ENCODE results near the gene NUP58.

Gene NUP58, protein sequence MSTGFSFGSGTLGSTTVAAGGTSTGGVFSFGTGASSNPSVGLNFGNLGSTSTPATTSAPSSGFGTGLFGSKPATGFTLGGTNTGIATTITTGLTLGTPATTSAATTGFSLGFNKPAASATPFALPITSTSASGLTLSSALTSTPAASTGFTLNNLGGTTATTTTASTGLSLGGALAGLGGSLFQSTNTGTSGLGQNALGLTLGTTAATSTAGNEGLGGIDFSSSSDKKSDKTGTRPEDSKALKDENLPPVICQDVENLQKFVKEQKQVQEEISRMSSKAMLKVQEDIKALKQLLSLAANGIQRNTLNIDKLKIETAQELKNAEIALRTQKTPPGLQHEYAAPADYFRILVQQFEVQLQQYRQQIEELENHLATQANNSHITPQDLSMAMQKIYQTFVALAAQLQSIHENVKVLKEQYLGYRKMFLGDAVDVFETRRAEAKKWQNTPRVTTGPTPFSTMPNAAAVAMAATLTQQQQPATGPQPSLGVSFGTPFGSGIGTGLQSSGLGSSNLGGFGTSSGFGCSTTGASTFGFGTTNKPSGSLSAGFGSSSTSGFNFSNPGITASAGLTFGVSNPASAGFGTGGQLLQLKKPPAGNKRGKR

DNA sequence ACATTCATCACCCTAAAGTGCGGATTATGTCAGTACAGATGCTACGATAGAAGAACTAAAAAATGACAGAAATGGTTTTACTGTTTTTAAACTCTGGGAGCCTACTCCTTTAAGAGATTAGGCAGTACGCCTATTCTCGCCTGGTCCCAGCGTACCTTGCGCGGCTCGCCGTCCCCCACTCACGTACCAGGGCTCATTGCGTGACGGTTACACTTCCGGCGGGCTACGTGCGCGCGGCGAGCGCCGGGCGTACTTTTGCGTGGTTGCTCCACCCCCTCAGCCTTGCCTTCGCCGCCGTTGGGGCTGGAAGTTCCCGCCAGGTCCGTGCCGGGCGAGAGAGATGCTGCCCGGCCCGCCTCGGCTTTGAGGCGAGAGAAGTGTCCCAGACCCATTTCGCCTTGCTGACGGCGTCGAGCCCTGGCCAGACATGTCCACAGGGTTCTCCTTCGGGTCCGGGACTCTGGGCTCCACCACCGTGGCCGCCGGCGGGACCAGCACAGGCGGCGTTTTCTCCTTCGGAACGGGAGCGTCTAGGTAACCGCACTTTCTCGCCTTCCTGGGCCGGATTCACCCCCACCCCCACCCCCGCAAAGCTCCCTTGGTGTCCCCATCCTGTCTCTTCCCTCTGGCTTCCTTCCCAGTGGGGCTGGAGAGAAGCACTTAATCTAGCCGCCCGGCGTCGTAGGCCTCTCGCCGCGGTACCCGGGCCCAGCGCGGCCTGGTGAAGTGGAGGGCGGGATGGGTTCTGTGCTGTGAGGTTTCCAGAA is at the start of gene NUP58:
NUP58 (plus strand) TSS at position 279 of the 767 bp plus-strand sequence; CDS start at position 428, 149 bp downstream.
- DNase-seq = peak; percentile 91

DNA sequence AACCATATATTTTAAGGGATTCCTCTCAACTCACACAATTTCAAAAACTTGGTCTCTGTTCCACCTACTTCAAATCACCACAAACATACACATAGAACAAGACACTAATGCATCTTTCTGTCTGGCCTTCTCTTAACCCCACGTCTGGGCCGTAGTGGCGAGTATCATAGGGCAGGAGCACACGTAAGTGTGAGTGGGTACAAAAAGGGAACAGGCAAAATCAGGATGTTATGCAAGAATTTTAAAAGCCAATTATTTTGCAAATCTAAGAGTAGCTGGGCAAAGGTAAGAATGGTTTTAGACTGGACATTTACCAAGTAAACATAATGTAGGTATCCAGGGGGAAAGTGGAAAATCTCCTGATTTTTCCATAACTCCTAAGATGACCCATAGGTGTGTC is 49.2 kb upstream of the NUP58 start:
- no peak for DNase-seq

DNA sequence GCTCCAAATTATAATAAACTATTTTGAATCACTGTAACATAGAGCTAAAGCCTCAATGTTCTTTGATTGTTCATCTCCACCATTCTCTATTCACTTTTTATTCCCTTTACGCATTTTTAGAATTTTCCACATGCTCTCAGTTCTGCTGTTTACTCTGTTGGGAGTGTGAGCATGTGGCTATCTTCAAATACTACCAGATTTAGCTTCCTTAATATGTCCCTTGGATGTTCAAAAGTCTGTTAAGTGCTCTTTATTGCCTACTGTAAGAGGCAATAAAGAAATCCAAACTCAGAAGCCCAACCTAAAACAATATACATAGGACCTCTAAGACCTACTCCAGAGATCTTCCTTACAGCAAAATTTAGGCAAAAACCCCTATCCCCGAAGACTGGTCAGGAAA is 48.7 kb upstream of the NUP58 start:
- no peak for DNase-seq

DNA sequence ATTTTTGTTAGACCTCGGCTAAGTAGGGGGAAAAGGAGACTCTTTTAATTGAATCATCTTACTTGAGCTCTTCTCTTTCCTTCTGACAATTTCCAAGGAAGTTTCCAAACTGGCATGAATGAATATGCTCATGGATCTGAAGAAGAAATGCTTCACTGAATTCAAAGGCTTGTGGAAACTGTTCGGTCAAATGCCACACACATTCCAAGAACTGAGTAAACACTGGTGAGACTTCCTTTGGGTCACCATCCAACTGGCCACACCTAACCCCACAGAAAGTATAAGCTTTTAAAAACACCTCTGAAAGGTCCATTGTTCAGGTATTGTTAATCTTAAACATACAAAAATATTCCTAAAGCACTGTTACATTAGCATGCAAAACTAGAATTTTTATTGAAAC is 47.7 kb upstream of the NUP58 start:
- no peak for DNase-seq

DNA sequence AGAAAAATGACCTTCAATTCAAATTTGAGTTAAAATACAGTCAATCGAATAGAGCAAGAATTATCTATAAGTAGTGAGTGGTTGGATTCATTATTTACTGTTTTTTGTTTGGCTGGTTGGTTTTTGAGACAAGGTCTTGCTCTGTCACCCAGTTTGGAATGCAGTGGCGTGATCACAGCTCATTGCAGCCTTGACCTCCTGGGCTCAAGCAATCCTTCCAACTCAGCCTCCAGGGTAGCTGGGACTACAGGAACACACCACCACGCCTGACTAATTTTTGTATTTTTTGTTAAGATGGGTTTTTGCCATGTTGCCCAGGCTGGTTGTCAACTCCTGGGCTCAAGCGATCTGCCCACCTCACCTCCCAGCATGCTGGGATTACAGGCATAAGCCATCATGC is 39.2 kb upstream of the NUP58 start:
- no peak for DNase-seq

DNA sequence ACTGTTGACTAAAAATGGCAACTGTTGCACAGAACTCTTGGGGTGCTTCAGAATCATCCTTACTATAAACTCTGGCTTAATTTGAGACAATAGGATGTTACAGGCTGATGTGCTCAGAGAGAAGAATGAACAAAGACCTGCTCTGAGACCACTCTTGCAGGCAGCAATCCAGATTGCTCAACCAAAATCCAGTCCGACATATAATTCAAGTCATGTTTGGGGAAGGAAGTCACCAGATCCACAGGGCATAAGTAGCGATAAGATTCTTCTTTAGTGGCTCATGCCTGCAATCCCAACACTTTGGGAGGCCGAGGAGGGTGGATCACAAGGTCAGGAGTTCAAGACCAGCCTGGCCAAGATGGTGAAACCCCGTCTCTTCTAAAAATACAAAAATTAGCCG is 34.7 kb upstream of the NUP58 start:
- no peak for DNase-seq

DNA sequence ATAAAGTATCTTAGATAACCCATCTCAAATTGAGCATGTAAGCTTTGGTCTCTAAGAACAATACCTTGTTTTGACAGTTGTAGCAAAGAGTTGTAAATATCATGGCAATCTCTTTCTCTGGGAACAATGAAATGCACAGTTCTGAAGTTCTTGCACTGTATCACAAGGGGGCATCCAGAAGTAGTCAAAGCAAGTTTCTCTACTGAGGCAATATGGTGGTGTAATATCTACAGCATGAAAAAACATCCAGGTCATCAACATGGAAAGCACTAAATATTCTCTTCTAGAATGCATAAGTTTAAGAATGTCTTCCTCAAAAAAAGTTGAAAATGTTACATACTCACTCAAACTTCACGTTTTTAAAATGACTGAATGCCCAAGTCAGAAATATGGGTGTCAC is 33.7 kb upstream of the NUP58 start:
- DNase-seq = no peak

DNA sequence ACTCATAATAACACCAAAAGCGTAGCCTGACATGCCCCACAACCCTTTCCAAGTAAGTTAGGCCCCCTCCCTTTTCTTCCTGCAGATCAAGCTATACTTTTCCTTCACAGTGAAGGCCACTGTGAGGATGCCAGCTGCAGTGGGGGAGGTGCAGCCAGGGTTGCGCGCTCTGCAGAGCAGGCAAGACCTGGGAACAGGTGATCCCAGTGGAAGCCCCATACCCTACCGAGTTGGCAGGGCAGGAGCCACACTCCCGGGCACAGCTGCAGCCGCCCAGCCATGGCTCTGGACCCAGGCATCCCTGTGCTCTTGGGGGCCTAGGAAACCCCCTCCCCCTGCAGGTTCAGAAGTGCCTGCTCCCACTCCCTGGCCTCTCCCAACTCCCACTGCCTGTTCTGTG is 32.9 kb upstream of the NUP58 start:
- DNase-seq = no peak

DNA sequence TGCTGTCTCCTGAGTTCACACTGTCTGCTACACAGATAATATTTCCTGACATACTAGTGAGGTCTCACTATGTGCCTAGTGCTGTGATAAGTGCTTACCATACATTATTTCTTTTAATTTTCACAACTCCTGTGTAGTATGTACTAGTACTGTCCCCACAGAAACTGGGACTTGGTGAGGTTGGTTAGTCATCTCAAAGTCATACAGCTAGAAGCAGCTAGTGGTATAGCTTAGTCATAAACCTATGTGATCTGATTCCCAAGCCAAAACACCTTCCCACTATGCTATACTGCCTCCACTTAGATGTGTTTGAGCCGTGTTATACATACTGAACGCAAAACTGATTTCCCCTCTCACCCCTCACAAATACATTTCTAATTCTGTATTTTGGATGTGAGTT is 24.7 kb upstream of the NUP58 start:
- no peak for DNase-seq

DNA sequence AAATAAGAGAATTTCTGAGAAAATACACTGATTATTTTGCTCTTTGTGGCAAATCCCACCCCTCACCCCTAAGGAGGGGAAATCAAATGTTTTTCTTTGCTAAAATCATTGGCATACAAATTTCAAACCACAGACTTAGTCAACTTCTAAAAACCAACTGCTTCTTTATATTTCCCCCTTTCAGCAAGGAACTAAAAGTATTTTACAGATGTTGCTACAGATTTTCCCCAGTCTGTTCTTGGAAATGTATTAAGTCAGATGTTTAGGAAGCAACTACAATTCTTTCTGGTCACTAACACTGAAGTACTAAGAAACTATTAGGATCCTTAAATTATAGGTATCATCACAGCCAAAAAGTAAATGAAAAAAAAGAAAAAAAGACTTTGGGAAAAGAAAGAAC is 21.0 kb upstream of the NUP58 start:
- no peak for DNase-seq

DNA sequence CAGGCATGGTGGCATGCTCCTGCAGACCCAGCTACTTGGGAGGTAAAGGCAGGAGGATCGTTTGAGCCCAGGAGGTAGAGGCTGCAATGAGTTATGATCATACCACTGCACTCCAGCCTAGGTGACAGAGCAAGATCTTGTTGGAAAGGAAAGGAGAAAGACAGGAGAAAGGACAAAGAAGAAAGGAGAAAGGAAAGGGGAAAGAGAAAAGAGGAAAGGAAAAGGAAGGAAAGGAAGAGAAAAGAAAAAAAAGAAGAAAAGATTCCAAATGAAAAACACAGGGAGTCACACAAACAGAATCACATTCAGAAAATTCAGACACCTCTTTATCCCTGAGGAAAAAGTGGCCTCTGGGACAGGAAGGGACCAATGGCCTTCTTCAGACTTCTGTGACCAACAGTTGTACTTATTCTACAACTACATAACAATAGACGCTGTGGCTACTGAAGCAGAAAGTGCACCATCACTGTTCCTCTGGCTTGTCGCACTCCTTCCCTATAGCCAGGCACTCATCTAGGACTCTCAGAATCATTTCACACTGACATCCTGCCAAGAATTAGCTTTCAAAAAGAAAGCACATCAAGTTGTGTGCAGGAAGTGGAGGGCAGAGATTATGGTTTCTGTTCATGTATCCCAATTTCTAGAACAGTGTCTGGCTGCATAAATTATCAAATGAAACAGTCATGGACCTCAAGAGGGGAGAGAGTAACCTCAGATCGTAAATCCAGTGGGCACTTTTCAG is 20.1 kb upstream of the NUP58 start:
- no peak for DNase-seq

DNA sequence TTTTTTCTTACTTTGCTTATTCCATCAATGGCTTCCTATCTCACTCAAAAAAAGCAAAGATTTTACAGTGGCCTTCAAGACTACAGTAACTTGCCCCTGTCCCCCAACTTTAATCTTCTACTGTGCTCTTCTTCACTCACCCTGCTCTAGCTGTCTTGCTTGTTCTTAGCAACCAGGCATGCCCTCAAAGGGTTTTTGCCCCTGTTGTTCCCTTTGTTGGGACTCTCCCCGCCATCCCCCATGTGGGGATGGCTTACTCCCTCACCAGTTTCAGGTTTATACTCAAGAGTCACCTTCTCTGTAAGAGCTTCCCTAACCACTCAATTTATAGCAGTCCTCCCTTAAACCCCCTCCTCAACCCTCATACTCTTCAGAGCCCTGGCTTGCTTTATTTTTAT is 19.5 kb upstream of the NUP58 start:
- DNase-seq = no peak

DNA sequence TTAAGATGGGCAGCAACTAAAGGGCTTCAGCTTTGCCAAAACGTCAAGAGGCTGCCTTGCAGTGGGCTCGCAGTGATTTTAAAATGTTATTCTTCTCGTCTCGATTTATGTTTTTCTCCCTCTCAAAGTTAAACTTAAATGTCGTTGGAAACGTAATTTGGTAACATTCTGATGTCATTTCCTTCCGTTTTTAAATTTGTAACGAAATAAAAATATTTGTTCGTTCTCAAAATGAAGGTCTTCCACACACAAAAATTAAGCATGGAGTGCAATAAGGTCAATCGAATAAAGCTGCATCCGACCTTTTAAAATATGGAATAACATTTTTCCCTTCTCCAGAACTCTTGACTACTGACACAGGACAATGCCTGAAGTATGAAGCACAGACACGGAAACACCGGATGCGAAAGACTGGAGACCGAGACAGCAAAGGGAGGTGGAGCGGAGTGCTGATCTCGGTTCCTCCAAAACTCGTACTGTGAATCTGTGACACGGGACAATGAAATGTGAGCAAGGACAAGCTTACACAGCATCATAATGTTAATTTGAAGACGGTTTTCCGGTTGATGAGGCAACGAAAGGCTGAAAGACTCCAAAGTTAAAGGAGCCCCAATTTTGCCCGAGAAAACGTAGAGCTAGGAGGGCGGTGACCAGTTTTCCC is 15.0 kb upstream of the NUP58 start:
- peak in 1 of 2 experiments; percentile 31 for DNase-seq

DNA sequence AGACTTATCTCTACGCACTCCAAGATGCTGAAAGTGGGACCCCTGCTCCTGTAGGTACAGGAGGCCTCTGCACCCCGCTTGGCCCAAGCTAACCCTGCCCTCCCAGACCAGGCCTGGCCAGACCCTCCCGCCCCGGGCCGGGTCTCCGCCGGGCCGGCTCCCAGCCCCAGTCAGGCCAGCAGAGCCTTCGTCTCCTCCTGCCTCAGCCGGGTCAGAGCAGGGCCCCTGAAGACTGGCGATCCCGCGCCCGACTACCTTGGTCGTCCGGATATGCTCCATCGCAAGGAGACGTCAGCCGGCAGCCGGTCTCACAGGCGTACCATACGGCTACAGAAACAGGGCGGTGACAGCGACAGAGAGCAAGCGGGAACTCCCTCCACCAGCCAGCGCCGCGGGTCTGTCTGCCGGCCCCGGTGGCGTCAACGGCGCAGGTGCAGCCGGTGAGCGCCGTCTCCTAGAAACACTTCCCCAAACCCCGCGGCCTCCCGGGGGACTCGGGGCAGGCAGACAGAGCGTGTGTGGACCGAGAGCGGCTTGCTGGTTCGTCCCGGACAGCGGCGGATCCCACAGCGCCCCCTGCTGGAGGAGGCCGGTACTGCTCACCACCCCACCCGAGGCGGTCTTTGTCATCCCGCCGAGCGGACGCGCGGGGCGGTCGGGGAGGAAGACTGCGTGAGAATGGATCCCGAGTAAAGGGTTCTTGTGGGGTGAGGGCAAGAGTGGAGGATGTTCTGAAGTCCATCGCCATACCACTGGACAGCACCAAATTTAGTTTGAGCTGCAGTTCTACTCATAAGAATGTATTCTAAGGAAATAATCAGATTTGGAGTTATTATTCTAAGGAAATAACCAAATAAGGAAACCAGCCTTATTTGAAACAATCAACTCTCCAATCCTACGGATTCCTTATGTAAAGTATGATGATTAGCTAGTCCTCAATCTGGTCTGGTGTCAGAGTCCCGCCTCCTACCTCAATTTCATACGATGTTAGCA is 14.2 kb upstream of the NUP58 start, which contains the start of gene MTMR6:
MTMR6 (minus strand) TSS at position 520 of the 993 bp plus-strand sequence; CDS start at position 279, 241 bp downstream.
- DNase-seq = peak; percentile 81 to 89

DNA sequence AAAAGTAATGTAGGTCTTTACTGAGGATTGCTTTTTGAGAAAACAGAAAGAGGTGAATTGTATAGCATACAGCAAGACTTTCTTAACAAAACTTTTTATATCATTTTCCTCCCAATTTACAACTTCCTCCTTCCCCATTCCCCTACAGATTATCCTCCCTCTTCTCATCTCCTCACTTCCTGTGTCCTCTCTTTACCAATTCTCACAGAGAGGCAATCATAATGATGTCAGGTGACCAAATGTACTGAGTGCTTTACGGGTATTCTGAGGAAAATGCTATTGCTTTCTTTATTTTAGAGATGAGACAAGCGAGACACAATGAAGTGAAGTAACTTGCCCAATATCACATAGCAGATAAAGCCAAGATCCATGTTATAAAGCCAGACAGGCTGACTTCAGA is 12.5 kb upstream of the NUP58 start:
- DNase-seq = no peak

DNA sequence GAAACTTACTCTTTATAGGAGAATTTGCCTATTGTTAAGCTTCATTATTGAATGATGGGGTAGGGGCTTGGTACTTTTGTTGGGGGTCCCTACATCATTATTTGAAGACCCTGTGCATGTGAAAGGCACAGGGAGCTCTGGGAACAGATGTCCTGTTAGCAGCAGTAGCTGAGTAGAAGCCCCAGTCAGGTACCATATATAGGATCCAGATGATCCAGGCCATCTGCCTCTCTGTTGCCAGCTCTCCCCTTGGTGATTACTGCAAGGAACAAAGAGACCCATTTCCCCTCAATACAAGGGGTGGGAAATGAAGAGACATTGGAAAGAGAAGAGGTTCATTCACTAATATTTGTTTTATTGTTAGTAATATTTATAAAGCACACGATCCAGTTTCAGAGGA is 9.7 kb upstream of the NUP58 start:
- no peak for DNase-seq

DNA sequence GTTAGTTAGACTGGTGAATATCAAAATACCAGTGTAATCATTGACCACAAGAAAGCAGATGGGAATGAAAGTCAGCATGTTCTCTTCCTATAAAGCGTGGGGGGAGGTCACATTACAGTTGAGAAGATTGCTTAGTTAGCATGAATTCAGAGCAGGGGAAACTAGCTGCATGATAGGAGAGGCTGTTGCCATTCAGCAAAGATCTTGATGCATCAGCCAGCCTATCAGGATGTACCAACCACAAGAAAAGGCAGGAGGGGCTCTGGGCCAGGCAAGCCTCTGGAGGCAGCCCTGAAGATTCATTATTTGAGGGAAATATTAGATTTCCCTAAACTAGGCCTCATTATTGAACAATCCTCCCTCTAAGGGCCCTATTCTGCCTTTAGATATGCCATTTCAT is 9.1 kb upstream of the NUP58 start:
- DNase-seq = no peak

DNA sequence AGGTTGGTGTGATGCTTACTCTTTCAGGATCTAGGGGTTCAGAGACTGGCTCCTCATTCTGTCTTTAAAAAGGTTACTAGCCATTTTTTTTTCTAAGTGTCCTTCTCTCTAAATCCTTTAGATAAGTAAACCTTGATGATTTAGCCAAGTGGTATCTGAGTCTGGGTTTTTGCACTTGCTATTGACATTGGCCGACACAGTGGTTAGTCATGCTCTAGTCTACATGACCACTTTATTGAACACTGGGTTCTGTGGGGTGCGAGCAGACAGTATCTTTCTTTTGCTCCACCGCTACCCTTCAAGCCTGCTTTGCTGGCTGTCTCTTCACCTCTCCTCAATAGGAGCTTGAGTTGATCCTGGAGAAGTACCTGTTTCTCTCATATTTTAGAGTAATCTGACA is 6.2 kb upstream of the NUP58 start:
- no peak for DNase-seq

DNA sequence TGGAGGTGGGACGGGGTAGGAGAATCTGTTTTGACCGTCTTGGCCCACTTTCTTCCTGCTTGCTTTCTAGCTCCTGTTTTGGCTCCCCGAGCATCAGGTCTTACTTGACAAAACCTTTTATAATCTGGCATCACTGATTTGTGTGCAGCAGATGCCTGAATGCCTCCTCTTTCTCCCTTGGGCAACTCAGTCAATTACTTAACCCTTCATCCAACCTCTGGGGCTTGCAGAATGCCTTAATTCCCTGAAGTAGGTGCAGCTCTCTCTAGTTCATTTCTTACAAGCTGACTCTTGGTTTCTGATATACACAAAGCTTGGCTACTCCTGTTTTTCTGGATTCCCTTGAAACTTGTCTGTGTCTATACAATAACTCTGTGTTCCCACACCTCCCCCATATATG is 5.7 kb upstream of the NUP58 start:
- DNase-seq = no peak

DNA sequence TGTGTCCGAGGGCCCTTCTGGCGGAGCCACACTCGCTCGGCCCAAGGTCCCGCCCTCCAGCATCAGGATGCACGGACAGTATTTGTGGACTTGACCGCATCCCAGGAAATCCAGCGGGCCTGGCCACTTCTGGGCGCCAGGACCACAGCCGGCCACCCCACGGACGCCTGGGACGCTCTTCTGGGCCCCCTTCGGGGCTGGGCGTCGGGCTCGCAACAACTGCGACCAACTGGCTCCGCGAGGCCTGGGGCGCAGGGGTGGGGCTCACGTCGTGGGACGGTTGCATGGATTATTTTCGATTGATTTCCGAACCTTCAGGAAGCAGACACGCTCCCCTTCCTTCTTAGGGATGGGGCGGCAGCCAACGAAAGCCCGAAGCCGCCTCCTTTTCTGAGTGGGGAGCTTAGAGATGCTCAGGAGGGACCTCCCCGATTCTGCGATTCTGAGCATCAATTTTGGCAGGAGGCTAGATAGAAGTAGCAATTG is 521 bp upstream of the NUP58 start:
- no peak for DNase-seq

DNA sequence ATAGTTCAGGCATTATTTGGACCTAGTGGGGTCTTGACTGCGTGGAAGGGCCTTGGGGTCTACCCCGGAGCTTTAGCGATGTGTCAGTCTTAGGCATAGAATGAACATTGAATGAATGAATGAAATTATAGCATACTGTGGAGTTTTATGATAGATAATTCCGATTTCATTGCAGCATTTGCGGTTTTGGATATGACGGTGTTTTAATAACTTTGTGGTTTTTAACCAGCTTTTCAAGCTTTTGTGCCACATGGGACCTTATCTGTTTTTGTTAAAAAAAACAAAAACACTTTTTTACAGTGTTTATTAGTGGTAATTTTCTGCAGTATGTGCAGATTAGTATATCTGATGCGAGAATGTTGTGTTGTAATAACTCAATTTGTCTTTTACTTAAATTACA is 696 bp downstream of the NUP58 start:
- DNase-seq = no peak

Data from SHP77 (cell line).